PC-3 (cell line): ENCODE measurements around the gene CTTNBP2.

Experiments
- CTCF ChIP-seq: fragments of 300-600 bp; sonication (generic); conservative IDR thresholded peaks from 2 replicates; pipeline ENCODE4 v1.5.1; 2017; ENCODE audit warnings: antibody characterized with exemption, low read depth, mild to moderate bottlenecking, low read length
- EZH2 ChIP-seq: fragments of 300-600 bp; sonication (generic); IDR thresholded peaks from one replicate; pipeline ENCODE4 v1.6.1; 2017; ENCODE audit warnings: antibody characterized with exemption, mild to moderate bottlenecking, low read length; ENCODE audit not compliant: unreplicated experiment
- EZH2phosphoT487 ChIP-seq: fragments of 300-600 bp; sonication (generic); IDR thresholded peaks from 2 replicates; pipeline ENCODE4 v1.6.1; 2018; ENCODE audit warnings: mild to moderate bottlenecking, antibody characterized with exemption, low read length, borderline replicate concordance

DNA sequence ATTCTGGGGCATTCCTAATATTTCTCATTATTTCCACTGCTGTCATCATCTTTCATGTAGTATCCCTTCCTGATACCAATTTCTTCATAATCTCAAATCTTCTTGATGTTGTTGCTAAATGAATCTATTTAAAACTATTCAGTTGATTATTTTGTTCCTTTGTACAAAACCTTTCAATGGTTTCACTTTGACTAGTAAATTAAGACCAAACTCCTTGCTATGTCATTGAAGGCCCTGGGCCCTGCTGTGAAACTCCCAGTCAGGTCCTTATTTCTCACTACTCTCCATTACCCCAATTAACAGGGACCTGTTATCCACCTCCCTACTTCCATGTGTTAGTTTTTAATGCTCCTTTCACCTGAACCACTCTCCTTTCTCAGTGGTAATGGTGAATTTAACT, 97.0 kb downstream of the CTTNBP2 start:
- TF ChIP-seq CTCF (no peak), EZH2phosphoT487 (no peak), EZH2 (no peak)
